Keratinocyte (primary cell): ENCODE results near the gene C19orf47.

Experiments
- CTCF ChIP-seq, 3 experiments: IDR thresholded peaks in 1 of 3; conservative IDR thresholded peaks in 1 of 3; optimal IDR thresholded peaks in 1 of 3; 2 replicates in 2 of 3; 3 replicates in 1 of 3; pipeline versions ENCODE3 to v1.5.1; 2011; ENCODE audit warnings: low read length in 3 of 3, mild to moderate bottlenecking in 3 of 3, moderate library complexity in 2 of 3, control low read depth in 1 of 3, inconsistent platforms in 1 of 3; ENCODE audit not compliant: insufficient read depth in 2 of 3; ENCODE audit errors: extremely low read depth in 1 of 3
- EZH2 ChIP-seq: IDR thresholded peaks from one replicate; pipeline ENCODE4 v1.6.1; 2012; ENCODE audit warnings: inconsistent platforms, mild to moderate bottlenecking, low read length, moderate library complexity

GRCh38 chr19:40393894-40394815 is 46.0 kb upstream of the C19orf47 start:
- no peak for TF ChIP-seq CTCF (optimal IDR thresholded peaks at IDR 0.05 in 1 of 3, IDR thresholded peaks at IDR 0.05 in 1 of 3, conservative IDR thresholded peaks at IDR 0.05 in 1 of 3; ENCODE audit: extremely low read depth in 1 of 3, insufficient read depth in 2 of 3, low read length in 3 of 3)
- TF ChIP-seq EZH2: no peak
